IPS DF 4.7 (cell line): ENCODE measurements around the gene FYN.
"Not testable (repeated sequence)": the region's sequence is repeated elsewhere in the genome, so short reads cannot be mapped to it uniquely, and the experiment has no call there.

Source experiments
- DNase-seq: peaks from one replicate; pipeline ENCODE4 v3.0.0-alpha.2; 2013; ENCODE audit warnings: low spot score; ENCODE audit errors: extremely low read depth

FYN gene

GRCh38 chr6:111852725-111853124 is 20.5 kb downstream of the FYN start:
- DNase-seq = no peak

GRCh38 chr6:111850295-111850937 is 22.8 kb downstream of the FYN start:
- no peak for DNase-seq

GRCh38 chr6:111849298-111849697 is 24.0 kb downstream of the FYN start:
- DNase-seq = no peak

GRCh38 chr6:111848262-111848812 is 24.9 kb downstream of the FYN start:
- no peak for DNase-seq

- no peak for DNase-seq
Observed at GRCh38 chr6:111846492-111847409, 26.5 kb downstream of the FYN start.

- DNase-seq = no peak
Observed at GRCh38 chr6:111846066-111846465, 27.2 kb downstream of the FYN start.

- no peak for DNase-seq
Observed at GRCh38 chr6:111845441-111845871, 27.8 kb downstream of the FYN start.

- DNase-seq = no peak
Observed at GRCh38 chr6:111844921-111845320, 28.3 kb downstream of the FYN start.

GRCh38 chr6:111844376-111844775 is 28.9 kb downstream of the FYN start:
- DNase-seq = no peak

- DNase-seq = no peak
Observed at GRCh38 chr6:111843347-111844147, 29.7 kb downstream of the FYN start.

- DNase-seq = no peak
Observed at GRCh38 chr6:111842891-111843290, 30.4 kb downstream of the FYN start.

- DNase-seq = no peak
Observed at GRCh38 chr6:111842271-111842822, 30.9 kb downstream of the FYN start.

GRCh38 chr6:111841822-111842221 is 31.4 kb downstream of the FYN start:
- DNase-seq = no peak

- DNase-seq = no peak
Observed at GRCh38 chr6:111840803-111841202, 32.4 kb downstream of the FYN start.

- DNase-seq = no peak
Observed at GRCh38 chr6:111838749-111839484, 34.3 kb downstream of the FYN start.

GRCh38 chr6:111837641-111838500 is 35.4 kb downstream of the FYN start:
- no peak for DNase-seq

GRCh38 chr6:111837007-111837406 is 36.2 kb downstream of the FYN start:
- no peak for DNase-seq

- DNase-seq = no peak
Observed at GRCh38 chr6:111835807-111836206, 37.4 kb downstream of the FYN start.

- DNase-seq = not testable (repeated sequence)
Observed at GRCh38 chr6:111835398-111835797, 37.9 kb downstream of the FYN start.

- no peak for DNase-seq
Observed at GRCh38 chr6:111834356-111834755, 38.9 kb downstream of the FYN start.
